Measurements from ENCODE around the gene UBTF. TPM values are rescaled to one million over a fixed set of nuclear protein-coding genes. Genes with fewer than 3 reads are reported as not detected.

Gene UBTF
- total RNA-seq, 1 donor from 2014 or later = 23.7 TPM

DNA sequence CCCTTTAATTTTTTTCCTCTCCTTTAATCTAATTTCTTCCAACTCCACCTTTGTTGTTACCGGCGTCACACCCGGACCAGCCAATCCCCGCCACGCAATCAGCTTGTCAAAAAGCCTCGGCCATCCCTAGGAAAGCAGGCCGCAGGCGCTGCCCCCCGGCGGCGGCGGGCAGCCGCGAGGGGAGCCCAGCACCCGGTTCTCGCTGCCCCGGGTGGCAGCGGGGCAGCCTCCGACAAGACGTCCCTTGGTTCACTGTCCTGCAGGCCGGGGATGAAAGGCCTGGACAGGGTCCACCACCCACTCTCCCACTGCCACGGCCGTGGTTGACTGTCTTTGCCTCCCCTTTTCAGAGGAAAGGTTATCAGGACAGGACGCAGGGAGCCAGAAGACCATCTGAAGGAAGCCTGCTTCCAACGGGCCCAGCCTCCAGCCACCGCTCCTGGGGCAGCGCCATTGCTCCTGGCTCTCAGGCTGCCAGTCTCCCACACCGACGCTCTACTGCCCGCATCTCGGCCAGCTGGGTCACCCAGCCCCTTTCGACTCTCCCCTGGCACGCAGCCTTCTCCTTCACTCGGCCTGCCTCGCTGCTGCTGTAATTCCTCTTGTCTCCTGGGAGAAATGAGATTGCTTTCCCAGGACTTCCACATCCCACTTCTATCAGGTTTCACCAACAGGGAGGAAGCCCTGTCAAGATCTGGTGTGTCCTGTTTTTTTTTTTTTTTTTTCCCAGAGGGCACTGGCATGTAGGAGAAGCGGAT is 2.8 kb upstream of the UBTF start:
- H4K20me1 ChIP-seq (ENCODE audit: low read depth) = peaks cover 41% of the 10 kb centered on the region
- H3K27me3 ChIP-seq = no peaks in the 10 kb centered on the region
- Mint-ChIP-seq H3K36me3 (no peaks in the 10 kb centered on the region), H3K4me1 (peaks cover 20% of the 10 kb centered on the region), H3K9me3 (no peaks in the 10 kb centered on the region), H3K27ac (peak overlapping the region; percentile 72), H3K27me3 (ENCODE audit: insufficient read depth, low read depth) (peaks cover 17% of the 10 kb centered on the region), H3K4me3 (peak overlapping the region; percentile 90)
- H3K4me2 ChIP-seq = peak overlapping the region; percentile 92
- H3K36me3 ChIP-seq = no peaks in the 10 kb centered on the region
- H3F3A ChIP-seq (ENCODE audit: low read depth) = peaks cover 32% of the 10 kb centered on the region
- no peak overlapping the region for H3K9ac ChIP-seq
- H3K4me3 ChIP-seq = peak overlapping the region; percentile 86
- peaks cover 10% of the 10 kb centered on the region for H3K4me1 ChIP-seq
- H2AFZ ChIP-seq (replicated peaks) = no peak overlapping the region
- TF ChIP-seq EZH2 (IDR thresholded peaks at IDR 0.05) (no peak), EZH2phosphoT487 (IDR thresholded peaks at IDR 0.05) (no peak)
- TF ChIP-seq, protein P1, sequence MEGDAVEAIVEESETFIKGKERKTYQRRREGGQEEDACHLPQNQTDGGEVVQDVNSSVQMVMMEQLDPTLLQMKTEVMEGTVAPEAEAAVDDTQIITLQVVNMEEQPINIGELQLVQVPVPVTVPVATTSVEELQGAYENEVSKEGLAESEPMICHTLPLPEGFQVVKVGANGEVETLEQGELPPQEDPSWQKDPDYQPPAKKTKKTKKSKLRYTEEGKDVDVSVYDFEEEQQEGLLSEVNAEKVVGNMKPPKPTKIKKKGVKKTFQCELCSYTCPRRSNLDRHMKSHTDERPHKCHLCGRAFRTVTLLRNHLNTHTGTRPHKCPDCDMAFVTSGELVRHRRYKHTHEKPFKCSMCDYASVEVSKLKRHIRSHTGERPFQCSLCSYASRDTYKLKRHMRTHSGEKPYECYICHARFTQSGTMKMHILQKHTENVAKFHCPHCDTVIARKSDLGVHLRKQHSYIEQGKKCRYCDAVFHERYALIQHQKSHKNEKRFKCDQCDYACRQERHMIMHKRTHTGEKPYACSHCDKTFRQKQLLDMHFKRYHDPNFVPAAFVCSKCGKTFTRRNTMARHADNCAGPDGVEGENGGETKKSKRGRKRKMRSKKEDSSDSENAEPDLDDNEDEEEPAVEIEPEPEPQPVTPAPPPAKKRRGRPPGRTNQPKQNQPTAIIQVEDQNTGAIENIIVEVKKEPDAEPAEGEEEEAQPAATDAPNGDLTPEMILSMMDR (IDR thresholded peaks at IDR 0.05) = peak; percentile 38
- peak; percentile 84 for DNase-seq (ENCODE audit: low spot score)
- H3K9me3 ChIP-seq (ENCODE audit: low read depth) = no peaks in the 10 kb centered on the region
- peaks cover 54% of the 10 kb centered on the region for H3K79me2 ChIP-seq (ENCODE audit: low read depth)
- no peak overlapping the region for H3K27ac ChIP-seq

GRCh38 chr17:44221862-44222111 is 2.3 kb upstream of the UBTF start:
- Mint-ChIP-seq H3K36me3 (peaks cover 3% of the 10 kb centered on the region), H3K27me3 (ENCODE audit: insufficient read depth, low read depth) (peaks cover 17% of the 10 kb centered on the region), H3K4me3 (peak overlapping the region; percentile 90), H3K4me1 (peaks cover 23% of the 10 kb centered on the region), H3K9me3 (no peaks in the 10 kb centered on the region), H3K27ac (peak overlapping the region; percentile 17)
- H3K4me1 ChIP-seq = peaks cover 10% of the 10 kb centered on the region
- no peak overlapping the region for H3K27ac ChIP-seq
- no peak overlapping the region for H3K9ac ChIP-seq
- H4K20me1 ChIP-seq (ENCODE audit: low read depth) = peaks cover 46% of the 10 kb centered on the region
- H2AFZ ChIP-seq (replicated peaks) = no peak overlapping the region
- TF ChIP-seq EZH2 (IDR thresholded peaks at IDR 0.05) = no peak
- TF ChIP-seq, protein P1 (IDR thresholded peaks at IDR 0.05) = no peak
- TF ChIP-seq EZH2phosphoT487 (IDR thresholded peaks at IDR 0.05) = no peak
- H3K4me2 ChIP-seq = peak overlapping the region; percentile 92
- H3K79me2 ChIP-seq (ENCODE audit: low read depth) = peaks cover 59% of the 10 kb centered on the region
- DNase-seq (ENCODE audit: low spot score) = no peak
- H3F3A ChIP-seq (ENCODE audit: low read depth) = peaks cover 32% of the 10 kb centered on the region
- no peaks in the 10 kb centered on the region for H3K27me3 ChIP-seq
- H3K36me3 ChIP-seq = no peaks in the 10 kb centered on the region
- peak overlapping the region; percentile 86 for H3K4me3 ChIP-seq
- H3K9me3 ChIP-seq (ENCODE audit: low read depth) = no peaks in the 10 kb centered on the region

DNA sequence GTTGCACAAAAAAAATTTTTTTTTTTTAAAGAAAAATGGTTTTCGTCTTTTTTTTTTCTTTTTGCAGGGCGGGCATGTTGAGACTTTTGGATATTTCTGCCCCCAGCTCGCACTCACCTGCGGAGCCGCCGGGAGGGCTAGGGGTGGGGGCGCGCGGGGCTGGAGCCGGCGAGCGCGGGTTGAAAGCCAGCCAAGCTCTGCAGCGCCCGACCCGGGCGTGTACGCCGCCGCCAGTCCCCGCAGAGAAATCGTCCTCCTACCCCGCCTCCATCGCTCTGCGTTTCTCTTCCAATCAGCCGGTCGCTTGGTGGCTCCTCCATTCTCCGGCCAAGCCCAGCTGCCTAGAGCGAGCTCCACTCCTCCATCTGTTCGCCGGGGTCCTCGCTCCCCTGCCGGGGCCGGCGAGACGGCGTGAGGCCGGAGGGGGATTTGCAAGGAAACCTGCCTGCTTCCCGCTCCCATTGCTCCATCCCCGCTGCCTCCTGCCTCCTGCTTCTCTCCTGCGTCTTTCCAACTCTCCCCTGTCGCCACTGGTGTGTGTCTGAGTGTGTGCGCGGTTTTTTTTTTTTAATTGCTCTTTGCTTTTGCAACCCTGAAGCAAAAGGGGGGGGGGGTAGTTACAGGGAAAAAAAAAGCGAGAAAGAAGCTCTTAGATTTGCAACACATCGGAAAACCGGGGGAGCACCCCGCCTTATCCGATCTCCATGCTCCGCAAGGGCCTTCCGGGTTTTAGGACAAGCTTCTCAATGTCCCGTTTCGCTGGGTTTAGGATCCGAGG is 1.8 kb upstream of the UBTF start:
- Histone ChIP-seq H3K4me2 (peak overlapping the region; percentile 92), H3K27ac (peak overlapping the region; percentile 59), H3K4me3 (peak overlapping the region; percentile 86), H3K9me3 (ENCODE audit: low read depth) (no peaks in the 10 kb centered on the region), H3K4me1 (peaks cover 10% of the 10 kb centered on the region), H4K20me1 (ENCODE audit: low read depth) (peaks cover 51% of the 10 kb centered on the region), H3K27me3 (no peaks in the 10 kb centered on the region), H3K36me3 (no peaks in the 10 kb centered on the region), H3K9ac (peak overlapping the region; percentile 61), H3F3A (ENCODE audit: low read depth) (peaks cover 35% of the 10 kb centered on the region), H2AFZ (replicated peaks) (no peak overlapping the region), H3K79me2 (ENCODE audit: low read depth) (peaks cover 64% of the 10 kb centered on the region)
- Mint-ChIP-seq H3K27ac (peak overlapping the region; percentile 17), H3K27me3 (ENCODE audit: insufficient read depth, low read depth) (peaks cover 17% of the 10 kb centered on the region), H3K4me3 (peak overlapping the region; percentile 90), H3K9me3 (no peaks in the 10 kb centered on the region), H3K4me1 (peaks cover 26% of the 10 kb centered on the region), H3K36me3 (peaks cover 5% of the 10 kb centered on the region)
- no peak for TF ChIP-seq EZH2 (IDR thresholded peaks at IDR 0.05)
- no peak for TF ChIP-seq EZH2phosphoT487 (IDR thresholded peaks at IDR 0.05)
- peak; percentile 92 for DNase-seq (ENCODE audit: low spot score)

Data from neural progenitor cell (in vitro differentiated cells).